DMS79 treated with DMSO at 0.1 percent for 48 hours (cell line): Measurements from ENCODE around the gene PPP2CA.
"Not testable (repeated sequence)": the region's sequence is repeated elsewhere in the genome, so short reads cannot be mapped to it uniquely, and the experiment has no call there.

Experiments used
- DNase-seq: peaks from one replicate; lab custom pipeline; 2025; lab: John Stamatoyannopoulos, UW

The PPP2CA gene

DNA sequence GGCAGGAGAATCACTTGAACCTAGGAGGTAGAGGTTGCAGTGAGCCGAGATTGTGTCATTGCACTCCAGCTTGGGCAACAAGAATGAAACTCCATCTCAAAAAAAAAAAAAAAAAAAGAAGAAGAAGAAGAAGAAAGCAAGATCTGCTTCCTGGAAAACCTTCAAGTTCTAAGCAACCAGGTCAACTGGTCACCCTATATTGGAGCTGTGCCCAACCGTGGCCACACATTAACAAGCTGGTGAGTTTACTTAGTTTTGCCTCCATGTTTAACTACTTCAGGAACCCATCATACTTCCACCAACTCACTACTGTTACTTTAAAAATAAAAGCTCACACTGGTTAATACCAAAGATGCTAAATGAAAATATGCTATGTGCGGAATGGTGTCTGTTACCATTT is 36.8 kb downstream of the PPP2CA start:
- no peak for DNase-seq

DNA sequence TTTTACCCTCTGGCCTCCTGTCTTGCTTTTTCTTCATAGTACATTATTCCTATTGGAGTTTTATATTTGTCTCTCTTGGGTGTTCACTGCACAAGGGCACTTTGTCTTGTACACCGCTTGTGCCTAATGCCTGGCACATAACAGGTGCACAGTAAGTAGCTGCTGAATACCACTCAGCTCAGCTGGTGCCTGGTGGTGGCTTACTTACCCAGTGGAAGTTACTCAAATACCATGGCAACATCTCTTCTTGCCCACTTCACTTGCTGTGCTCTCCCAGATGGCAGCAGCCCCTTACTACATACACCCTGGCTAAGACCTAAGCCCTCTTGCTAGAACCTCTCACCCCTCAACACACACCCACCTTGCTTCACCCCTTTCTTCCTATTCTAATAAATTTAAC is 37.8 kb downstream of the PPP2CA start:
- DNase-seq, result no peak

DNA sequence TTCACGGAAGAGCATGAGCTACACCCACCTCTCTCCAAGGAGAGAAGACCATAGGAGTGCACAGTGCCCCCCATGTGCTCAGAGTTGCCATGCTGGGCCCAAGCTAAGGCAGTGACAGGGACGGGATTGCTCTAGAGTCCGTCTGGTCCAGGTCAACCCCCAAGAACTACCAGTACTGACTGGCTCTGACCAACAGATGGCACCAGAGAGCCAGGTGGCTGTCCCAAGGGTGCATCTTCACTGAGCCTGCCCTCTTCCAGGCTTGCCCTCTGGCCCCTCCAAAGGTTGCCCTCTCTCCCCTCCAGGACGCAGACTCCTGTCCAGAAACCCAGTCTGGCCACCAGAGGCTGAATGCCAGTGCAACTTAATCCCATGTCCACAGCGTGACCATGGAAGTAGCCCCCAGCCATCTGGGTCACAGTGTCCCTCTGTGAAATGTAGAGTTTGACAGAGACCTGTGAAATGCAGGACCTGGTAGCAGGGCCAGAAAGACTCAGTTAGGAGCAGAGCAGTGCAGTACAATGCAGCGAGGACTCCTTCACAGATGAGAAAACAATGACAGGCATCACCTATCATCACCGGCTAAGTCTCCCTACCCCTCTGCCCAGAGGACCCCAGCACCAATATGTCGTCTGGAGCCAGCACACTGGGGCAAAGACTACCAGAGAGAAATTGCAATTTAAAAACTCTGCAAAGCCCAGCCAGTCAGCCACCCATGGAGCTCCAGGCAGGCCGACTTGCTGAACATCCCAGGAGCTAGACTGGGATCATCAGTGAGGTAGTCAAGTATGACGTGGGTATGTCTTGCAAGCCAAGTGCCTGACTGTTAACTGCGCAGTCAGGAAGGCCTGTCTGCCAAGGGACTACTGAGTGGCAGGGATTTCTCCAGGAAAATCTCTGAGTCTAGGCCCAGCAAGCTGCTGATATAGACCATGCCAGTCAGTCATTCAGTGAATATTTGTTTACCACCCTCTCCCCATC is 41.4 kb downstream of the PPP2CA start:
- DNase-seq, result no peak

DNA sequence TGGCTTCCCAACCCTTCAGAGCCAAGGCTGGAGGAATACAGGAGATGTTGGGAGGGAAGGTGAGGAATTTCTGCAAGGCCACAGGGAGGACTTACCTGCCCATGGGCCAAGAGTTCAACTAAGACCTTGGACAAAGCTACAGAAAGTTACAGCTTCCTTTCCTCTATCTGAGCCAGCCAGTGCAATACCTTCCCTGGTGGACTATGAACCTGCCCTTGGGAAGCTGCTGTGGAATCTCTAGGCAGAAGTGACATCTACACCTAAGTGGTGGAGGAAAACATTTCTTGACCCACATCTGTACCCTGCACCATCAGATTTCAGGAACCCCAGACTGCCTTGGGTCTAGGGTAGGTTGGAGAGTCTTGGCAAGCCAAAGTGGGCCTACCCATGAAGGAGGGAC is 42.4 kb downstream of the PPP2CA start:
- no peak for DNase-seq

DNA sequence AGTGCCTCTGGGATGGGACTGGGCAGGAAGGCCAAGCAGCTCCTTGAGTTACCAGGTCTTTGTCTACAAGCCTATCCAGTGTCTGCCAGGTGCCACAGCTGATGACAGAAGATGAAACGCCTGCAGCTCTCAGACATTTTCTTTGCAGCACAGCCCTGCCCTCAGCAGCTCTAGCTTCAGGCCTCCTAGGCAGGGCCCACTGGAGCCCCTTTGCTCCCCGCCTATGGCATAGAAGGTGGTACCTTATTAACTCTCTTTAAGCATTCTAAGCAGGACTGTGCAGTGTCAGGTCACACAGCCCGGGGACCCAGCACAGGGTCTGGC is 47.8 kb downstream of the PPP2CA start:
- no peak for DNase-seq

DNA sequence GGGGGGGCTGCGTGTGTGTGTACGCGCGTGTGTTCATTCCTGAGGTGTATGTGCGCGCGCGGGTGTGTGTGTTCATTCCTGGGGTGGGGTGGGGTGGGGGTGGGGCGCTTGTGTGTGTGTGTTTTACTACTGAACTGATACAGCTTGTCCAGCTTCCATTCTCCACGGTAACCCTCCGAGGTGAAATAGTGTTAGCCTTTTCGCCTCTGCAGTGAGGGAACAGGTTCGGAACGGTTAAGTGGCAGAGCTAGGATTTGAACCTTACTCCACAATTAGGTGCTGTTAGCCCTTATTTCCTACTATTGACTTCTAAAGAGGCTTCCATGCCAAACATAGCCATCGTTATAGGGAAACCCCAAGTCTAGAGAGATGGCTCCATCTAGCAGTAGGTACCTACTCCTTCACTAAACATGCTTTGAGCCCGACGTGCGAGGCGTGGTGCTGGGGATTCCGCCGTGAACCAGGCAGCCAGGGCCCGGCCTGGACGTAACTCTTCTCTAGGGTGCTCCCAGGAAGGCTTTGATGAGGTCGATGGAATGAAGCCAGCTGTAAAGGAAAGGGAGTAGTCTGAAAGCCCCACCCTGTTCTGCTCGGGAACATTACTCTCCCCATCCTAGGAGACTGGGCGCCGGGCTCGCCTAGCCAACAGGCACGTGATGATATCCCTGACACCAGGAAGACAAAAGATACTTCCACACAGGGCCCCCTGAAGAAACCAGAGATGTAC is 48.3 kb downstream of the PPP2CA start:
- peak; percentile 18 for DNase-seq

DNA sequence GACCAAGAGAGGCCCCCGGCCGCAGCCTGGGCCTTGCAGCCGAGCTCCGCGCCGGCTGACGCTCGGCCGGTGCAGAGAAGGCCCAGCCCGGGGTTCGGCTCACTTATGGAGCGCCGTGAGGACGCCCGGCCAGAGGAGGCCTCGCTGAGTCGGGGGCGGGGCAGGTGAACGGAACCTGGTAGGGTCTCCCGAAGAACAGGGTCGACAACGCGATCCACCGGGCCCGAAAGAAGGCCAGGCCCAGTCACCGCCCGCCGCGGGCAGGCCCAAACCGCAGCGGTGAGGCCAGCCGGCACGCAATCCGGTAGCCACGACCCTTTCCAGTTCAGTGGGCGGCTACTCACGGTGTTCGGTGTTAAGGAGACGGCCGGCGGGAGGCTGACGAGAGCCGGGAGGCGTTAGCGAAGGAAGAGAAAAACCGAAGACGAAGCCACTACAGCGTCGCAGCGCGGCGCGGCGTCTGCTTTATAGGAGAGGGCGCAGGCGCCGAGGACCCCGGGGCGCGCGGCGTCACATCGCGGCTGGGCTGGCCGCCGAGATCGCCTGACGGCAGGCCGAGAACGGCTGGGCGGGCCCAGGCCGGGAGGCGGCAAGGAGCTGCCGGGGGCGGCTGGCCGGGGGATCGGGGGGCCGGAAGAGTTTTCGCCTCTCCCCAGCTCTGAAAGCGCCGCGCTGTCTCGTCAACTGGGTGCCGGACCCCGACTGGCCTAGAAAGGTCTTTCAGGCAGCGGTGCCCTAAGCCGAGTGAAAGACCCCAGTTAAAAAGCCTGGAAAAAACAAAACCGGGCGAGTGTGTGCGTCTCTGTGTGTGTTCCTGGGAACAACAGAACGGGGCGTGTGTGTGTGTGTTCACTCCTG is 49.1 kb downstream of the PPP2CA start, which contains the start of gene SKP1:
TSS of gene SKP1 (minus strand) at position 440 of the 858 bp plus-strand sequence. CDS start 2,928 bp downstream, outside the sequence.
- DNase-seq, result peak; percentile 39

DNA sequence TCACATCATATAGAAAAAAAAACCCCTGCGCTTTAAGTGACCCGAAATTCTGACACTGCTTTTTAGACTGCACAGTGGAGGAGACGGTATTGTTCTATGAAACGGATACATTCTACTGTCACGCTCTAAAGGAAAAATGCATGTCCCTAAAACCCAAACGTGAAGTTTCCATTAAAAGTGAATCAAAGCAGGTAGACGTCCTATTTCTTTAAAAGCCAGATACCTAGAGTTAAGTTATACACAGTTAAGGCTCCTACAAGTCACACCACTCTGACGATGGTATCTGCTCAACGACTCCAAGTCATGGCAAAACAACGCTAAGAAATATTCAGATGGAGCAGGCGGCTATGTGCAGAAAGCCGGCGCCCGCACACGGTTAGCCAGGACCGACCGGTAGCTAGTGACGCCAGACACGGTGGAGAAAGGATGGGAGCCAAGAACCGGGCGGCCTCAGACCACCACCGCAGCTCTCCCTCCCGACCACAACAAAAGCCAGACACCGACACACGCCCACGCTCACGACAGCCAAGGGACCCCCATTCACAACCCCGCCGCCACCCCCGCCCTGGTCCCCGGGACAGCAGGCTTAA is 49.9 kb downstream of the PPP2CA start:
- DNase-seq, result peak; percentile 3

DNA sequence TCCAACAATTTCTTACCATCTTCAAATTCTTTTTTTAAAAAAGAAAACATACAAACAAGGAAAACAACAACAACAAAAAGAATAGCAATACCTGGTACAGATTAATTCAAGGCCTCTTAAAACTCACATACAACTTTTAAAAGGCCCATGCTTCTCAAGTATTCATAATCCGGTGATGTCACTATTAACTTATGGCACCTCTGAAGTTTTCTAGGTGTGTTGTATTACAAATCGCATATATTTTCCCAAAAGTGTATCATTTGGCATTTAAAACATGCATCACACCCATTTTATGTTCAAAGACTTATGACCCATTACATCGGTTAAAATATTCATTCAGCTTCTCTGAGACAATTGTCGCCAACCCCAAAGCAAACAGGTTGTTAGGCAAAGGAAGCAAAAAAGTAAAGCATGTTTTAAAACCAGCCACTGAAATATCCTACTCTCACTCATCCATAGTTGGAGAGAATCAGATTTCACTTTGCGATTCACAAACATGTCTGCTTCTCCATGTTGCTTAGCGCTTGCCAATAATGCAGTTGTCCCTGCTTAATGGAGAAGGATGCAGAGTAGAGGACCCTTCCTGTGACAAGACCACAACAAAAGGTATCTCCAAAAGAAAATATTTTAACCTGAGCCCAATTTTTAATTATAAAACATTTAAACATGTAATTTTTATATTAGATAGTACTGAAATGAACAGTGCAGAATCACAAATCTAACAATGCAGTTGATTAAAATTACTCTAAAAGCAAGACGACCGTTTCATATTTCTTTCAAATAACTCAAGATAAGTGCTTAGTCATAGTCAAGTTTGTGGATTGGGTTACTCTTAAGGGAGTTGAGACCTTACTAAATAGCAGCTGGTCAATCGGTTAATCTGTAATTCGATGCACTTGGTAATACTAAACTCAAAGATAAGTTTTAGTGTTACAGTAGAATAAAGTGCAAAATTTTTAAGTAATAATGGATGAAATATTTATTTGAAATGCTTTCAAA is 50.7 kb downstream of the PPP2CA start:
- DNase-seq, result peak; percentile 29

DNA sequence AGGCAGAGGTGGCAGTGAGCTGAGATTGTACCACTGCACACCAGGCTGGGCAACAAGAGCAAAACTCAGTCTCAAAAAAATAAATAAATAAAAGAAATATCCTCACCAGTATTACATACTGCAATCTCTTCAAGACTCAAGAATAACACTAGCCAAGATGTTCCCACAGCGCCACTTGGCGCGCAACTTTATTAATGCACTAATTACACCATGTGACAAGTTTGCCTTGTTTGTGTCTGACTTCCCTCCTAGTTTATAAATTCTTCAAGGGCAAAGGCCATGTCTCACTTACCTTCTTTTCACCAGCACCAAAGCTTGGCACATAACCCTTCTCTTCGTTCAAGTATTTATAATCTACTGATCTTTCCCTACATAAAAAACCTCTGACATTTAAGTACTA is 53.9 kb downstream of the PPP2CA start:
- no peak for DNase-seq

DNA sequence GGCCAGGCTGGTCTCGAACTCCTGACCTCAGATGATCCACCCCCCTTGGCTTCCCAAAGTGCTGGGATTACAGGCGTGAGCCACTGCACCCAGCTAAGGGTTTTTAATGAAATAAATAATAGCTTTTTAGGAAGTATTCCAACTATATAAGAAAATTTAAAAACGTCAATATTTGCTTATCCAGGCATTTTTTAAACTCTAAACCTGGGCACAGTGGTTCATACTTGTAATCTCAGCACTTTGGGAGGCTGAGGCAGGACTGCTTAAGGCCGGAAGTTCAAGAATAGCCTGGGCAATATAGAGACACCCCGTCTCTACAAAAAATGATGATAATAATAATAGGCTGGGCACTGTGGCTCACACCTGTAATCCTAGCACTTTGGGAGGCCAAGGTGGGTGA is 63.3 kb downstream of the PPP2CA start:
- DNase-seq, result no peak

DNA sequence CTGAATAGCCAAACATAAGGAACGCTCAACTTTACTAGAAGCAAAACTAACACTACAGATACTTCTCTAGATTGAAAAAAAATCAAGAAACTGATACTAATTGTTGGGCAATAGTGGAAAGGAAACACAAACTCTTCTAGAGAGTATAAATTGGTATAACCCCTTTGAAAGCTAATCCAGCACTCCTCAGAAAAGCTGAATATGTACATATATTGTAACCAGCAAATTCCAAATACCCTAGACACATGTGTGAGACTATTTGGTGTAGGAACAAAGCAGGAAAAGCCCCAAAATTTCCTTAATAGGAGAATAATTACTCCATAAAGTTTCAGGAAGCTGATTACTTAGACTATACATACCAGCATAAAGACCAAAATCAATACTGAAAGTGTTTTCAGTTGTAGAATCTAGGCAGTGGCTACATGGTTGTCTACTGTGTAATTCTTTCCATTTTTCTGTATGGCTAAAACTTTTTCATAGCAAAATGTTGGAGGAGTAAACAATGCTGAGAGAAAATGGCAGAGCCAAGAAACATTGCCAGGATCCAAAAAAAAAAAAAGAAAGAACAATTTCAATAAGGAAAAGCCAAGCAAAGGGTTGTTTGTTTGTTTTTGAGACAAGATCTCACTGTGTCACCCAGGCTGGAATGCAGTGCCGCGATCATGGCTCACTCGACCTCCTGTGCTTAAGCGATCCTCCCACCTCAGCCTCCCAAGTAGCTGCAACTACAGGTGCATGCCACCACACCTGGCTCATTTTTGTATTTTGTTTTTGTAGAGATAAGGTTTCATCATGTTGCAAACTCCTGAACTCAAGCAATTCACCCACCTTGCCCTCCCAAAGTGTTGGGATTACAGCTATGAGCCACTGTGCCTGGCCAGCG is 64.1 kb downstream of the PPP2CA start:
- DNase-seq, result no peak

DNA sequence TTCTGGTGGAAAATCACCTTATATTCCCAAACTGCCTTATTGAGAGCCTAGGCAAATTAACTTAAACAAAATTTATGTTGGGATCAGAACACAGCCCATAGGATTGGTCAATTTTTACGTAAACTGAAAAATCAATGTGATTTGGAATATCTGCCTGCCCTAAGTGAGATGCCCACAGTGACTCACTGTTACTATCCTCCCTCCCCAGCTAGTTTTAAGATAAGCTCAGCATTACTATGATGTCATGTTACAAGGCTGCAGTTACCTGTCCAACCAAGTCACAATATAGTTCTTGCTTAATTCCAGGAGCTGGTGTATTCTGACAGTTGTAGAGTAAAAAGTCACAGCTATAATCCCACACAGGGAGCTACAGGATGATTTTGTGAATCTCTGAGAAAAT is 72.2 kb downstream of the PPP2CA start:
- no peak for DNase-seq

DNA sequence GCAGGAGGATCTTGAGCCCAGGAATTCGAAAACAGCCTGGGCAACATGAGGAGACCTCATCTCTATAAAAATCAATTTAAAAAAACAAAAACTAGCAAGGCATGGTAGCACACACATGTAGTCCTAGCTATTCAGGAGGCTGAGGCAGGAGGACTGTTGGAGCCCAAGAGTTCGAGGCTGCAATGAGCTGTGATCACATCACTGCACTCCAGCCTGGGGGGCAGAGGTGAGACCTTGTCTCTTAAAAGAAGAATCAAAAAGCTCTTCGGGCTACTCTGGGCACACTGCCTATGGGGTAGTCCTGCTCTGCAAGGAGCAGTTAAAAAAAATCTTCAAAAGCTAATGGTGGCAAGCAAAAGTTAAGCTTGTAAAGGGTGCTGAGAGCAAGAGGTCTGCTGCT is 72.6 kb downstream of the PPP2CA start:
- DNase-seq, result no peak

DNA sequence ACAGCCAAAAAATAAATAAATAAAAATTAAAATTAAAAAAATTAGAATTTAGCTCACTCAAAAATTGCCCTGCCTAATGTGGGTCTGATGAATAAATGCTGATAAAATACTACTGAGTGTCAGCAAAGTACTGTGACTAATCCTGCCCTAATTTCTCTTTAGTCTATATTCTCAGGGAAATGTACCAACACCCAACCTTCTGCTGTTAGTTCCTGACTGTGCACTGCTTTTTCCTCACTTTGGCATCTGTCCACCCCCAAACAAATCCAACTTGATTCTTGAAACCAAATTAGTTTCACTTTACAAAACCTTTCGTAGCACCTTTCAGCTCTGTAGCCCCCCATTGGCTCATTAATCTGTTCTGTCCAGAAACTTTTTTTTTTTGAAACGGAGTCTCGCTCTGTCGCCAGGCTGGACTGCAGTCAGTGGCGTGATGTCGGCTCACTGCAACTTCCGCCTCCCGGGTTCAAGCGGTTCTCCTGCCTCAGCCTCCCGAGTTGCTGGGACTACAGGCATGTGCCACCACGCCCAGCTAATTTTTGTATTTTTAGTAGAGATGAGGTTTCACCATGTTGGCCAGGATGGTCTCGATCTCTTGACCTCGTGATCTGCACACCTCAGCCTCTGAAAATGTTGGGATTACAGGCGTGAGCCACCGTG is 73.6 kb downstream of the PPP2CA start:
- not testable (repeated sequence) for DNase-seq

DNA sequence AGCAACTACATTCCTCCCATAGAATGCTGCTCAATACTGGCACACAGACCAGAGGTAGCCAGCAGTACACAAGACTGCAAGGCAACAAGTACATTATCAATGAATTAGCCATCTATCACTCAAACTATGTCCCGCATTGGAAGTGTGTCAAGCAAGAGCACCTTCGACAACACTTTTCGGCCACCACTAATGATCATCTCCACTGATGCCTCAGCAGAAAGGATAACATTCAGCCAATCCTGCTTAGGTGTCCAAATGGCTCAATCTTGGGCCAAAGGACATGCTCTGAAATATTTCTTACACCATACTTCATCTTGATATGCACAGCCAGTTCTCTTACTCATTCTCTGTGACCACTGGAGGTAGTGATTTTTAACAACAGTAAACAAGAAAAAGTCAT is 74.2 kb downstream of the PPP2CA start:
- no peak for DNase-seq

DNA sequence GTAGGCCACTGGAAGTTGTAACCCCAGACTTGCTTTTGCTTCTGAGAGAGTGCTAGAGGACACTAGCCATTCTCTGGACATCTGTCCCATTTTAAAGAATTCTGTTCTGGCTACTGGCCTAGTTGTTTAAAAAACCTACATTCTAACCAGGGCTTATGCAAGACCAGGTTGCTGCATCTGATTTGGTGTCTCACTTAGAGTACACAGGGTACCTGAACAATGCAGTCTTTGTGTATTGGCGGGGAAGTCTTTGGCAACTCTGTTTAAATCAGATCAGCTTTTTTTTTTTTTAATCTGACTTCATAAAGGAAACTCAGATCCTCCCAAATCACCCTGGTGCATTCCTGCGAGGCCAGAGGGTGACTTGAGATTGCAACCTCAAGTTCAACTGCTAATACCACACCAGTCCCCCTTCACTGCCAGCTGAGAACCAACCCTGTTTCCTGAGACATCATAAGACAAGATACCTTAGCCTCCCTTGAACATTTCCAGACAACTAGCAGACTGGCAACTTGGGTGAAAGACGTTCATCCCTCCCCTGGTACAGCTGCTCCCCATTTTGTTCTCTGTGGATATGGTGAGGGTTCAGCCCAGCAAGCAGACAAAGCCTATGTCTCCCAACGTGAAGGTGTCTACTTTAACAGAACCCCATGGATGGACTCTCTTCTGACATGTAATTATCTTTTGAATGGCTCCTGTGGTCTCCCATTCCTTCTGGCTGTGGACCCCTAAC is 76.1 kb downstream of the PPP2CA start:
- DNase-seq, result no peak

DNA sequence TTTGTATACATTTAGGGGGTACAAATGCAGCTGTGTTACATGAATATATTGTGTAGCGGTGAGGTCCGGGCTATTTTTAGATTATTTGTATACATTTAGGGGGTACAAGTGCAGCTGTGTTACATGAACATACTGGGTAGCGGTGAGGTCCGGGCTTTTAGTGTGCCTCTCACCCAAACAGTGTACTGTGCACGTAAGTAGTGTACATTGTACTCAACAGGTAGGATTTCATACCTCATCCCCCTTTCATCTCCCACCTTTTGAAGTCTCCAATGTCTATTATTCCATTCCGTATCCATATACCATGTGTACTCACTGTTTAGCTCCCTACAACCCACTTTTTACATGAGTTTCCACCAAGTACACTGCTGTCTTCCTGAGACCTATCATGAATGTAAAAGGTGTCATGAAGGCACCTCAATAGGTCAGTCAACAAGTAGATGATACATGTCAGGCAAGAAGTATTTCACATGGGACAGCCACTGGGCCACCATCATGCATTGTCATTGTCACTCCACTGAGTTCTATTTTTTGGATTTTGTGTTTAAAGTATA is 76.8 kb downstream of the PPP2CA start:
- DNase-seq, result no peak
